ENCODE results near the gene CCL25.

GRCh38 chr19:8101311-8101710 lies 48.8 kb downstream of the CCL25 start:
- no peak for TF ChIP-seq ZNF426 (tag by site-specific recombination; IDR thresholded peaks at IDR 0.05)
- no peak for TF ChIP-seq ZFP37 (tag by site-specific recombination; IDR thresholded peaks at IDR 0.05)
- TF ChIP-seq ZNF174 (tag by site-specific recombination; IDR thresholded peaks at IDR 0.05) = no peak
- TF ChIP-seq ZNF473 (tag by site-specific recombination; IDR thresholded peaks at IDR 0.05) = no peak
- TF ChIP-seq, protein P1, sequence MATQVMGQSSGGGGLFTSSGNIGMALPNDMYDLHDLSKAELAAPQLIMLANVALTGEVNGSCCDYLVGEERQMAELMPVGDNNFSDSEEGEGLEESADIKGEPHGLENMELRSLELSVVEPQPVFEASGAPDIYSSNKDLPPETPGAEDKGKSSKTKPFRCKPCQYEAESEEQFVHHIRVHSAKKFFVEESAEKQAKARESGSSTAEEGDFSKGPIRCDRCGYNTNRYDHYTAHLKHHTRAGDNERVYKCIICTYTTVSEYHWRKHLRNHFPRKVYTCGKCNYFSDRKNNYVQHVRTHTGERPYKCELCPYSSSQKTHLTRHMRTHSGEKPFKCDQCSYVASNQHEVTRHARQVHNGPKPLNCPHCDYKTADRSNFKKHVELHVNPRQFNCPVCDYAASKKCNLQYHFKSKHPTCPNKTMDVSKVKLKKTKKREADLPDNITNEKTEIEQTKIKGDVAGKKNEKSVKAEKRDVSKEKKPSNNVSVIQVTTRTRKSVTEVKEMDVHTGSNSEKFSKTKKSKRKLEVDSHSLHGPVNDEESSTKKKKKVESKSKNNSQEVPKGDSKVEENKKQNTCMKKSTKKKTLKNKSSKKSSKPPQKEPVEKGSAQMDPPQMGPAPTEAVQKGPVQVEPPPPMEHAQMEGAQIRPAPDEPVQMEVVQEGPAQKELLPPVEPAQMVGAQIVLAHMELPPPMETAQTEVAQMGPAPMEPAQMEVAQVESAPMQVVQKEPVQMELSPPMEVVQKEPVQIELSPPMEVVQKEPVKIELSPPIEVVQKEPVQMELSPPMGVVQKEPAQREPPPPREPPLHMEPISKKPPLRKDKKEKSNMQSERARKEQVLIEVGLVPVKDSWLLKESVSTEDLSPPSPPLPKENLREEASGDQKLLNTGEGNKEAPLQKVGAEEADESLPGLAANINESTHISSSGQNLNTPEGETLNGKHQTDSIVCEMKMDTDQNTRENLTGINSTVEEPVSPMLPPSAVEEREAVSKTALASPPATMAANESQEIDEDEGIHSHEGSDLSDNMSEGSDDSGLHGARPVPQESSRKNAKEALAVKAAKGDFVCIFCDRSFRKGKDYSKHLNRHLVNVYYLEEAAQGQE (tag by site-specific recombination; IDR thresholded peaks at IDR 0.05) = no peak
- no peak for TF ChIP-seq CTCF (tag by site-specific recombination; IDR thresholded peaks at IDR 0.05)
- TF ChIP-seq SETDB1 (IDR thresholded peaks at IDR 0.05; ENCODE audit: insufficient read length, low read length) = no peak
- no peak for TF ChIP-seq ZNF114 (tag by site-specific recombination; IDR thresholded peaks at IDR 0.05)
- no peak for TF ChIP-seq ZNF76 (tag by site-specific recombination; IDR thresholded peaks at IDR 0.05; ENCODE audit: borderline replicate concordance, low read depth)
- no peak for TF ChIP-seq ZEB2 (tag by site-specific recombination; IDR thresholded peaks at IDR 0.05)
- no peak for TF ChIP-seq ZNF530 (tag by site-specific recombination; IDR thresholded peaks at IDR 0.05; ENCODE audit: low read depth)

All from HEK293 (cell line).